ENCODE results near the gene ABO.

DNA sequence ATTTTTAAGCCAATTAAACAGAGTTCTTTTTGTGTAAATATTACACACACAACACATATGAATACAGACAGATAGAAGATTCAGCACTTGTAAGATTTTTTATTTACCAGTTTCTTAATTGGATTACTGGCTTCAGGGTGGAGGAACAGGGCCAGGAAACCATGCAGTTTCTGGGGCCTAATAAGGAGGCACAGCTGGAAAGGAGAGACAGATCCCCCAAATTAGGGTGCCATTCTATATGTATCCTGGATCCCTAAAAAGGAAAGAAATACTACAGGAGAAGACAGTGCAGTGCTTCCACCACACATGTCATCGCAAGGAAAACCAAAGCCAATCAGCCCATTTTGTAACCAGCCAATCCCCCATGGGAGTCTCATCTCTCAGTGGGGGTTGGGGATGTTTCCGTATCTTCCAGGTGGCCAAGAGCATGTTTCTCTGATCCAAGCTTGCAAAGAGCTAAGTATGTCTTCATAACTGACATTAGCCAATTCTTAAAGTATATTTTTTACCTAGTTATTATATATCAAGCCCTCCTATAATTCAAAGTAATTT is 15.8 kb upstream of the ABO start:
- TF ChIP-seq, protein P1, sequence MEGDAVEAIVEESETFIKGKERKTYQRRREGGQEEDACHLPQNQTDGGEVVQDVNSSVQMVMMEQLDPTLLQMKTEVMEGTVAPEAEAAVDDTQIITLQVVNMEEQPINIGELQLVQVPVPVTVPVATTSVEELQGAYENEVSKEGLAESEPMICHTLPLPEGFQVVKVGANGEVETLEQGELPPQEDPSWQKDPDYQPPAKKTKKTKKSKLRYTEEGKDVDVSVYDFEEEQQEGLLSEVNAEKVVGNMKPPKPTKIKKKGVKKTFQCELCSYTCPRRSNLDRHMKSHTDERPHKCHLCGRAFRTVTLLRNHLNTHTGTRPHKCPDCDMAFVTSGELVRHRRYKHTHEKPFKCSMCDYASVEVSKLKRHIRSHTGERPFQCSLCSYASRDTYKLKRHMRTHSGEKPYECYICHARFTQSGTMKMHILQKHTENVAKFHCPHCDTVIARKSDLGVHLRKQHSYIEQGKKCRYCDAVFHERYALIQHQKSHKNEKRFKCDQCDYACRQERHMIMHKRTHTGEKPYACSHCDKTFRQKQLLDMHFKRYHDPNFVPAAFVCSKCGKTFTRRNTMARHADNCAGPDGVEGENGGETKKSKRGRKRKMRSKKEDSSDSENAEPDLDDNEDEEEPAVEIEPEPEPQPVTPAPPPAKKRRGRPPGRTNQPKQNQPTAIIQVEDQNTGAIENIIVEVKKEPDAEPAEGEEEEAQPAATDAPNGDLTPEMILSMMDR (IDR thresholded peaks at IDR 0.05): no peak
- TF ChIP-seq, protein P2, sequence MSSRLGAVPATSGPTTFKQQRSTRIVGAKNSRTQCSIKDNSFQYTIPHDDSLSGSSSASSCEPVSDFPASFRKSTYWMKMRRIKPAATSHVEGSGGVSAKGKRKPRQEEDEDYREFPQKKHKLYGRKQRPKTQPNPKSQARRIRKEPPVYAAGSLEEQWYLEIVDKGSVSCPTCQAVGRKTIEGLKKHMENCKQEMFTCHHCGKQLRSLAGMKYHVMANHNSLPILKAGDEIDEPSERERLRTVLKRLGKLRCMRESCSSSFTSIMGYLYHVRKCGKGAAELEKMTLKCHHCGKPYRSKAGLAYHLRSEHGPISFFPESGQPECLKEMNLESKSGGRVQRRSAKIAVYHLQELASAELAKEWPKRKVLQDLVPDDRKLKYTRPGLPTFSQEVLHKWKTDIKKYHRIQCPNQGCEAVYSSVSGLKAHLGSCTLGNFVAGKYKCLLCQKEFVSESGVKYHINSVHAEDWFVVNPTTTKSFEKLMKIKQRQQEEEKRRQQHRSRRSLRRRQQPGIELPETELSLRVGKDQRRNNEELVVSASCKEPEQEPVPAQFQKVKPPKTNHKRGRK (CRISPR knock-in tag; IDR thresholded peaks at IDR 0.05; ENCODE audit: borderline replicate concordance): no peak
- TF ChIP-seq FOXJ3 (CRISPR knock-in tag; IDR thresholded peaks at IDR 0.05; ENCODE audit: borderline replicate concordance): no peak
- no peak for TF ChIP-seq OVOL2 (CRISPR knock-in tag; IDR thresholded peaks at IDR 0.05; ENCODE audit: borderline replicate concordance)
- no peak for TF ChIP-seq ZBTB21 (CRISPR knock-in tag; IDR thresholded peaks at IDR 0.05; ENCODE audit: borderline replicate concordance)
- no peak for TF ChIP-seq SMAD4 (CRISPR knock-in tag; IDR thresholded peaks at IDR 0.05)
- TF ChIP-seq FOXK1 (CRISPR knock-in tag; IDR thresholded peaks at IDR 0.05): no peak
- no peak for TF ChIP-seq NFYB (CRISPR knock-in tag; conservative IDR thresholded peaks at IDR 0.05; ENCODE audit: low read depth)
- TF ChIP-seq ZNF232 (CRISPR knock-in tag; IDR thresholded peaks at IDR 0.05): no peak
- TF ChIP-seq, protein P3, sequence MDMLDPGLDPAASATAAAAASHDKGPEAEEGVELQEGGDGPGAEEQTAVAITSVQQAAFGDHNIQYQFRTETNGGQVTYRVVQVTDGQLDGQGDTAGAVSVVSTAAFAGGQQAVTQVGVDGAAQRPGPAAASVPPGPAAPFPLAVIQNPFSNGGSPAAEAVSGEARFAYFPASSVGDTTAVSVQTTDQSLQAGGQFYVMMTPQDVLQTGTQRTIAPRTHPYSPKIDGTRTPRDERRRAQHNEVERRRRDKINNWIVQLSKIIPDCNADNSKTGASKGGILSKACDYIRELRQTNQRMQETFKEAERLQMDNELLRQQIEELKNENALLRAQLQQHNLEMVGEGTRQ (CRISPR knock-in tag; IDR thresholded peaks at IDR 0.05): no peak
- no peak for TF ChIP-seq ESRRA (CRISPR knock-in tag; IDR thresholded peaks at IDR 0.05; ENCODE audit: borderline replicate concordance)

Data from WTC11 (cell line).